ENCODE results near the gene ST6GALNAC2. TPM values are rescaled to one million over a fixed set of nuclear protein-coding genes. Genes with fewer than 3 reads are reported as not detected.

The ST6GALNAC2 gene
- total and polyA plus RNA-seq, 7 experiments from 2014 or later: 0.48 to 7.5 (median 0.58) TPM; not detected in 4

DNA sequence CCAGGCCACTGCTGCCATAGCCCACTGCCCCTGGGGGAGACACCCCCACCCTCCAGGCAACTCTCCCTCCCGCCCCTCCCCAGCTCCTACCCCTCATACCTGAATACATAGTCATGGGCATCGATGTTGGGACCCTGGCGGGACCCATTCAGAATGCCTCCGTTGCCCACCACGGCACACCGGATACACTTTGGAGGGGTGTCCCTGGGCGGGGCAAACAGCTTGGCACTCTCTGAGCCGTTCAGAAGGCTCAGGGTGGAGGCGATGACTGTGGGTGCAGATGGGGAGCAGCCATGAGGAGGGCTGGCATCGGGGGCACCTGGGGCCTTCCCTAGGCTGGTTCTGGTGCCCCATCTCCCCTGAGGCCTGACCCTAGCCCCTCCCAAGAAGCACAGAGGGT is 12.6 kb downstream of the ST6GALNAC2 start:
- no peaks in the 10 kb centered on the region for H3K9me3 ChIP-seq (ENCODE audit: control insufficient read depth in 2 of 3, low read length in 3 of 3)
- no peak overlapping the region for H3K4me3 ChIP-seq (ENCODE audit: low read length)
- POLR2A ChIA-PET: no interaction called here
- intact Hi-C loops (cut with micrococcal nuclease): no loop called here
- CTCF ChIA-PET: no interaction called here
- no peak overlapping the region for H3K27ac ChIP-seq (ENCODE audit: low read depth, low read length)
- Mint-ChIP-seq H3K9me3 (no peaks in the 10 kb centered on the region), H3K27me3 (peaks cover 0 to 5% (median 0%) of the 10 kb centered on the region in 5 donors), H3K4me1 (peaks cover 0 to 6% (median 5%) of the 10 kb centered on the region in 7 donors), H3K27ac (no peak overlapping the region), H3K4me3 (no peak overlapping the region), H3K36me3 (no peaks in the 10 kb centered on the region)
- DNase-seq: no peak
- no peaks in the 10 kb centered on the region for H3K36me3 ChIP-seq (ENCODE audit: control insufficient read depth in 2 of 3, insufficient read depth in 3 of 3, low read length in 3 of 3)
- no peak for ATAC-seq
- no peaks in the 10 kb centered on the region for H3K27me3 ChIP-seq (ENCODE audit: control insufficient read depth in 2 of 2, insufficient read depth in 2 of 2, low read length in 2 of 2)
- no peaks in the 10 kb centered on the region for H3K4me1 ChIP-seq (ENCODE audit: control insufficient read depth in 2 of 2, insufficient read depth in 2 of 2, low read length in 2 of 2)

DNA sequence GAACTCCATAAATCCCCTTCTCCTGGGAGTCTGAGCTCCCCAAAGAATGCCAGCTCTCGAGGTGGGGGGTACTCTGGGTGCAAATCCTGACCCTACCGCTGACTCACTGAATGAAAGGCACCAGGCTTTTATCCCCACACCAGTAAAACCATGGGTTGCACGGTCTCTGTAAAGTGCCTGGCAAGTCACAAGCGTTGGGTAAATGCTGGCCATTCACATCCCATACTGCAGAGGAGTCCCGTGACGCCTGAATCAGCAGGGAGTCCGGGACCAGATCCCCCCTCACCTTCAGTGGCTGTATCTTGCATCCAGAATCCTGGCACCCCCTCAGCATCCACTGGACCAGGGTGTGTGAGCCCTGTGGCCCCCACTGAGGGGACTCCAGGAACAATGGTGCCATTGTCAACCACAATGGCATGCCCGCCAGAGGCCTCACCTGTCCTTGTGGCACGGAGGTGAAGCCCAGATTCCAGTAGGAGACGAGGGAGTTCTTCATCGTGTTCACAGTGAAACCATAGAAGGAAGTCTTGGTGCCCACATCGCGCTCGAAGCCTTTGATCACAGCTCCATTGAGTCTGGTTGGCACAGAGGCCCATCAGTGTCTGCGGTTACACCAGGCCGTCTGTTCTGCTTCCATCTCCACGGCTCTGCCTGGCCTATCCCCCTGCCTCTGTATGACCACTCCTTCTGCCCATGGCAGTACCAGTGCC is 13.3 kb downstream of the ST6GALNAC2 start:
- no peaks in the 10 kb centered on the region for H3K9me3 ChIP-seq (ENCODE audit: control insufficient read depth in 2 of 3, low read length in 3 of 3)
- Mint-ChIP-seq H3K27me3 (peaks cover 0 to 5% (median 0%) of the 10 kb centered on the region in 5 donors), H3K27ac (no peak overlapping the region), H3K9me3 (no peaks in the 10 kb centered on the region), H3K4me1 (peaks cover 4 to 13% (median 12%) of the 10 kb centered on the region in 7 donors), H3K4me3 (no peak overlapping the region), H3K36me3 (no peaks in the 10 kb centered on the region)
- H3K4me3 ChIP-seq (ENCODE audit: low read length): no peak overlapping the region
- no peaks in the 10 kb centered on the region for H3K36me3 ChIP-seq (ENCODE audit: control insufficient read depth in 2 of 3, insufficient read depth in 3 of 3, low read length in 3 of 3)
- CTCF ChIA-PET: interaction anchor here (0.6 to 1.4 kb wide), 2 partner anchors 21 to 49 kb away, joined by 3 read pairs; no protein-coding TSS in a partner anchor
- no peak for DNase-seq
- ATAC-seq: no peak
- intact Hi-C loops (cut with micrococcal nuclease): no loop called here
- H3K27me3 ChIP-seq (ENCODE audit: control insufficient read depth in 2 of 2, insufficient read depth in 2 of 2, low read length in 2 of 2): no peaks in the 10 kb centered on the region
- POLR2A ChIA-PET: no interaction called here
- H3K4me1 ChIP-seq (ENCODE audit: control insufficient read depth in 2 of 2, insufficient read depth in 2 of 2, low read length in 2 of 2): no peaks in the 10 kb centered on the region
- H3K27ac ChIP-seq (ENCODE audit: low read depth, low read length): no peak overlapping the region

DNA sequence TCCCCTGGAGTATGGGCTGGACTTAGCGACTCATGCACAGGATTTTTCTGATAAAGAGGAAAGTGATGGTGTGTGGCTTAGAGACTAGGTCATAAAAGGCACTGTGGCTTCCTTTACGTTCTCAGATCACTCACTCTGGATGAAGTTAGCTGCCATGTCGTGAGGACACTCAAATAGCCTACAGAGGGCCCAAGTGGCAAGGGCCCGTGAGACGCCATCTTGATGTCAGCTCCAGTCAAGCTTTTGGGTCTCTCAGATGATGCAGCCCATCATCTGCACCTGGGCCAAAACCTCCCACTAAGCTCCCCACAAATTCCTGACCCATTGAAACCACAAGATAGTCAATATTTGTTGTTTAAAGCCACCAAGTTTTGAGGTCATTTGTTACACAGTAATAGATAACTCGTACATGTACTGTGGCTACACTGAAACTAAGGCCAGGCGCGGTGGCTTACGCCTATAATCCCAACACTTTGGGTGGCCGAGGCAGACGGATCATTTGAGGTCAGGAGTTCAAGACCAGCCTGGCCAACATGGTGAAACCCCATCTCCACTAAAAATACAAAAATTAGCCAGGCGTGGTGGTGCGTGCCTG is 14.7 kb downstream of the ST6GALNAC2 start:
- Histone ChIP-seq H3K36me3 (ENCODE audit: control insufficient read depth in 2 of 3, insufficient read depth in 3 of 3, low read length in 3 of 3) (peaks cover 0 to 8% (median 0%) of the 10 kb centered on the region in 3 experiments), H3K9me3 (ENCODE audit: control insufficient read depth in 2 of 3, low read length in 3 of 3) (no peaks in the 10 kb centered on the region), H3K27ac (ENCODE audit: low read depth, low read length) (no peak overlapping the region), H3K4me1 (ENCODE audit: control insufficient read depth in 2 of 2, insufficient read depth in 2 of 2, low read length in 2 of 2) (no peaks in the 10 kb centered on the region), H3K4me3 (ENCODE audit: low read length) (no peak overlapping the region), H3K27me3 (ENCODE audit: control insufficient read depth in 2 of 2, insufficient read depth in 2 of 2, low read length in 2 of 2) (no peaks in the 10 kb centered on the region)
- Mint-ChIP-seq H3K9me3 (no peaks in the 10 kb centered on the region), H3K27ac (no peak overlapping the region), H3K4me3 (no peak overlapping the region), H3K27me3 (peaks cover 0 to 5% (median 0%) of the 10 kb centered on the region in 5 donors), H3K4me1 (peaks cover 11 to 24% (median 18%) of the 10 kb centered on the region in 7 donors), H3K36me3 (peaks cover 0 to 6% (median 4%) of the 10 kb centered on the region in 5 donors)
- intact Hi-C loops (cut with micrococcal nuclease): no loop called here
- CTCF ChIA-PET: interaction anchor here (1.0 to 1.4 kb wide), 2 partner anchors 13 to 48 kb away, joined by 3 read pairs; no protein-coding TSS in a partner anchor
- DNase-seq (no peak), ATAC-seq (no peak)
- POLR2A ChIA-PET: interaction anchor here (2.4 kb wide), 1 partner anchor 13 kb away, joined by 6 read pairs; no protein-coding TSS in a partner anchor

DNA sequence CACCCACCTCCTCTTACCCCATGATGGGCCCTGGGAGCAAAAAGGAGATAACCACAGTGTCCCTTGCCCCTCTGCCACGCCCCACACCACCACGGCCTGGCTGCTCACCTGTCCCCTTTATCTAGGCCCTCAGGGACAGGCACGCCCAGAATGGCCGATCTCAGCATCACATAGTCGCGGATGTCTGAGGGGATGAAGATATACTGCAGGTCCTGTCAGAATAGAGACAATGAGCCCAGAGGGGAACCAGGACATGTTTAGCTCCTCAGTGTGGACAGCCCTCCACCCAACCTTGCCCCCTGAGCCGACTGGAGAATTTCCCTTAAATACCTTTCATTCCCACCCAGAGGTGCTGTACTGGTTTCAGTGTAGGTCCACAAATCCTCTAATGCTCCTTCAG is 15.2 kb downstream of the ST6GALNAC2 start:
- Histone ChIP-seq H3K4me3 (ENCODE audit: low read length) (no peak overlapping the region), H3K9me3 (ENCODE audit: control insufficient read depth in 2 of 3, low read length in 3 of 3) (no peaks in the 10 kb centered on the region), H3K27ac (ENCODE audit: low read depth, low read length) (no peak overlapping the region), H3K27me3 (ENCODE audit: control insufficient read depth in 2 of 2, insufficient read depth in 2 of 2, low read length in 2 of 2) (no peaks in the 10 kb centered on the region), H3K4me1 (ENCODE audit: control insufficient read depth in 2 of 2, insufficient read depth in 2 of 2, low read length in 2 of 2) (no peaks in the 10 kb centered on the region), H3K36me3 (ENCODE audit: control insufficient read depth in 2 of 3, insufficient read depth in 3 of 3, low read length in 3 of 3) (peaks cover 0 to 14% (median 0%) of the 10 kb centered on the region in 3 experiments)
- H3K4me3 Mint-ChIP-seq: no peak overlapping the region
- peaks cover 0 to 5% (median 0%) of the 10 kb centered on the region in 5 donors for H3K27me3 Mint-ChIP-seq
- peaks cover 0 to 11% (median 8%) of the 10 kb centered on the region in 5 donors for H3K36me3 Mint-ChIP-seq
- POLR2A ChIA-PET: interaction anchor here (2.4 kb wide), 1 partner anchor 13 kb away, joined by 6 read pairs; no protein-coding TSS in a partner anchor
- no peak for ATAC-seq
- CTCF ChIA-PET: interaction anchor here (1.0 kb wide), 1 partner anchor 12 kb away, joined by 3 read pairs; no protein-coding TSS in a partner anchor
- no peak overlapping the region for H3K27ac Mint-ChIP-seq
- no peaks in the 10 kb centered on the region for H3K9me3 Mint-ChIP-seq
- intact Hi-C loops (cut with micrococcal nuclease): no loop called here
- H3K4me1 Mint-ChIP-seq: peaks cover 13 to 27% (median 18%) of the 10 kb centered on the region in 7 donors
- no peak for DNase-seq

DNA sequence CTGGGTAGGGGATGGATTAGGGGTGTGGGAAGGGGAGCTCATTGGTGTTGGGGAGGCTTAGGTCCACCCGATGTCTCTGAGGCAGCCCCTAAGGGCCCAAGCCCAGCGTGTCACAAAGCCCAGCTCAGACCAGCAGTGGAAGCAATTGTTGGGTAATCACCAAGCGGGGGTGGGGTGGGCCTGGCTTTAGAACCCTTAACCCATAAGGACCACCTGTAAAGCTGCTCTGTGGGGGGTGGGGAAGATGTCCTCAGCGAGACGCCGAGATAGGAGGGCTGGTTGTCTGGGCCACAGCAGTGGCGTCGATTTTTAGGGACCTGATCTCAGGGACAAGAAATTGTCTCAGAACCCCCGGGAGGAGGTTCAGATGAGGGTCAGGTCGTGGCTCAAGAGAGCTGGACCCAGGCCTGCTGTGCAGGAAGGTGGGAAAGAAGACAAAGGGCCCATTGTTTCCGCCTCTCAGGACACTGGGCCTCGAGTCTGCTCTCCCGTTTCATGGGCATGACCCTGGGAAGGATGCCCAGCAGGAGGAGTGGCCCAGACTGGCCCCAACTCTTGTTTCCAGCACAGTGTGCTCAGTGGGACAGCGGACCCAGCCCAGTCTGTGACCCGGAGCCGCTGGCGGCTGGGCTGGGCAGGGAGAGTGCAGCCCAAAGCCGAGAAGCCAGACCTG is 15.9 kb downstream of the ST6GALNAC2 start:
- Histone ChIP-seq H3K9me3 (ENCODE audit: control insufficient read depth in 2 of 3, low read length in 3 of 3) (no peaks in the 10 kb centered on the region), H3K27ac (ENCODE audit: low read depth, low read length) (no peak overlapping the region), H3K27me3 (ENCODE audit: control insufficient read depth in 2 of 2, insufficient read depth in 2 of 2, low read length in 2 of 2) (no peaks in the 10 kb centered on the region), H3K4me3 (ENCODE audit: low read length) (no peak overlapping the region), H3K4me1 (ENCODE audit: control insufficient read depth in 2 of 2, insufficient read depth in 2 of 2, low read length in 2 of 2) (no peaks in the 10 kb centered on the region), H3K36me3 (ENCODE audit: control insufficient read depth in 2 of 3, insufficient read depth in 3 of 3, low read length in 3 of 3) (peaks cover 0 to 20% (median 1%) of the 10 kb centered on the region in 3 experiments)
- intact Hi-C loops (cut with micrococcal nuclease): no loop called here
- no peak overlapping the region for H3K4me3 Mint-ChIP-seq
- DNase-seq (no peak), ATAC-seq (no peak)
- H3K9me3 Mint-ChIP-seq: no peaks in the 10 kb centered on the region
- H3K27ac Mint-ChIP-seq: no peak overlapping the region
- H3K36me3 Mint-ChIP-seq: peaks cover 0 to 16% (median 11%) of the 10 kb centered on the region in 5 donors
- CTCF ChIA-PET: no interaction called here
- peaks cover 0 to 5% (median 0%) of the 10 kb centered on the region in 5 donors for H3K27me3 Mint-ChIP-seq
- POLR2A ChIA-PET: interaction anchor here (0.6 to 2.4 kb wide), 2 partner anchors 12 to 1059 kb away, joined by 5 to 6 read pairs; no protein-coding TSS in a partner anchor
- peaks cover 14 to 32% (median 19%) of the 10 kb centered on the region in 7 donors for H3K4me1 Mint-ChIP-seq

DNA sequence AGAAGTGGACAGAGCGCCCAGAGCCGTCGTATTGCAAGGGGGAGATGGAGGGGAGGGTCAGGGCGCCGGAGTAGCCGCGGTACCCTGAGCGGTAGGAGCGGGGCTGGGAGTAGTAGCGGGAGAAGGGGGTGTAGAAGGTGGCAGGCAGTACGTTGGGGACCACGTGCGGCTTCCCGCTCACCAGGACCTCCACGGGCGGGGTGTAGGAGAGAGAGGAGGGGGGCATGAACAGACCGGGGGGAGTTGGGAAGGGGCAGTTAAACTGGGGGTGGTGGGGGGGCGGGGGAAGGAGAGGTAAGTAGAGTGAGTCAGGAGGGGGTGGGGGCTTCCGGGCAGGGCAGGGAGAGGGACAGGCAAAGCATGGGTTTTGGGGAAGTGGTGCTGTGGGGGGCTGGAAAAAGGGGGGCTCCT is 16.8 kb downstream of the ST6GALNAC2 start:
- Mint-ChIP-seq H3K27me3 (peaks cover 0 to 5% (median 0%) of the 10 kb centered on the region in 5 donors), H3K36me3 (peaks cover 0 to 21% (median 11%) of the 10 kb centered on the region in 5 donors), H3K4me3 (peak overlapping the region in 2 of 10 donors; percentile 17 to 66), H3K27ac (peak overlapping the region in 1 of 9 donors; percentile 66), H3K9me3 (no peaks in the 10 kb centered on the region), H3K4me1 (peaks cover 14 to 32% (median 19%) of the 10 kb centered on the region in 7 donors)
- ATAC-seq: no peak
- DNase-seq: no peak
- CTCF ChIA-PET: no interaction called here
- H3K27ac ChIP-seq (ENCODE audit: low read depth, low read length): no peak overlapping the region
- H3K4me3 ChIP-seq (ENCODE audit: low read length): no peak overlapping the region
- no peaks in the 10 kb centered on the region for H3K4me1 ChIP-seq (ENCODE audit: control insufficient read depth in 2 of 2, insufficient read depth in 2 of 2, low read length in 2 of 2)
- no peaks in the 10 kb centered on the region for H3K9me3 ChIP-seq (ENCODE audit: control insufficient read depth in 2 of 3, low read length in 3 of 3)
- no peaks in the 10 kb centered on the region for H3K27me3 ChIP-seq (ENCODE audit: control insufficient read depth in 2 of 2, insufficient read depth in 2 of 2, low read length in 2 of 2)
- intact Hi-C loops (cut with micrococcal nuclease): no loop called here
- POLR2A ChIA-PET: no interaction called here
- H3K36me3 ChIP-seq (ENCODE audit: control insufficient read depth in 2 of 3, insufficient read depth in 3 of 3, low read length in 3 of 3): peaks cover 0 to 24% (median 3%) of the 10 kb centered on the region in 3 experiments
